Astrocyte of the hippocampus (primary cell): ENCODE results near the gene ZKSCAN7.
A peak's percentile ranks its signal among the peaks of the same experiment; 100 is the strongest.
"Not testable (repeated sequence)": the region's sequence is repeated elsewhere in the genome, so short reads cannot be mapped to it uniquely, and the experiment has no call there.

Experiments
- DNase-seq: peaks from one replicate; pipeline ENCODE4 v3.0.0; 2011; ENCODE audit warnings: low read depth, low spot score

Gene ZKSCAN7

DNA sequence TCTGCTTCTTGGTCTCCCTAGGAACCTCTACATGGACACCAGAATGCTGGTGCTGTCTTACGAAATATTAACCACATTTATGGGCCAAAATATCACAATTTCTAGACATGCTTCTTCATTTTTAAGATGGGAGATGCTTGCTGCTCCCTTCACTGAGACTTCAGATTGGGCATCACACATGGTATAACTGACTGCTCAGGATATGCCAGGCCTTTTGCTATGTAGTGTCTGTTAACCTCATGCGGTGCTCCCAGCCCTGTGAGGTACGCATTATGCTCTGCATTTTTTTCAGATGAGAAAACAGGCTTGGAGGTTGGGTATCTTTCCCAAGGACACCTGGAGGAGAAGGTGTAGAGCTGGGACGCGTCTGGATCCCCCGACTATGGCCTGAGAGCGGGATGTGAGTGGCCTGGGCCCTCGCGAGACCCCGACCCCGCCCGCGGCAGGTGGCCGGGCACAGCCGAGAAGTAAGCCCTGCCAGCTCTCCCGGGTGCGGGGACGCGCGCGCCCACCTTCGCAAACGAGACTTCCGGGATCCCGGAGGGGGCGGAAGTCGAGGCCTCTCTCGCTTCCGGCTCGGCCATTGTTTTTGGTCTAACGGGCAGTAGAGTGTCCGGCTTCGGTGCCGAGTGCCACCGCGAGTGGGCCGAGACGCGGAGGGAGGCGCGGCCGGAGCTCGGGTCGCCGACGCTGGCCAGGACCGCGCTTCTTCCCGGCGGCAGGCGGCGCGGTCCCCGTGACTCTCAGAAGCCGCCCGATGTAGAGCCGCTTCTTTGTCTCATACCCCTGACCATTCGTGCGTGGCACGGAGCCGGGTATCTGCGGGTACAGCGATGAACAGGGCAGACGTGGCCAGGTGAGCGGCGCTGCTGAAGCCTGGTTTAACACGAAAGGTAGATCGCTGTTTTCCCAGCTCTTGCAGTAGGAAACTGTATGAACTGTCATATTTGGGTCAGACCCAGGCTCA, at the start of gene ZKSCAN7:
TSS of gene ZKSCAN7 (plus strand) at position 568 of the 967 bp plus-strand sequence. CDS start 1,855 bp downstream, outside the sequence.
- DNase-seq = peak; percentile 83

DNA sequence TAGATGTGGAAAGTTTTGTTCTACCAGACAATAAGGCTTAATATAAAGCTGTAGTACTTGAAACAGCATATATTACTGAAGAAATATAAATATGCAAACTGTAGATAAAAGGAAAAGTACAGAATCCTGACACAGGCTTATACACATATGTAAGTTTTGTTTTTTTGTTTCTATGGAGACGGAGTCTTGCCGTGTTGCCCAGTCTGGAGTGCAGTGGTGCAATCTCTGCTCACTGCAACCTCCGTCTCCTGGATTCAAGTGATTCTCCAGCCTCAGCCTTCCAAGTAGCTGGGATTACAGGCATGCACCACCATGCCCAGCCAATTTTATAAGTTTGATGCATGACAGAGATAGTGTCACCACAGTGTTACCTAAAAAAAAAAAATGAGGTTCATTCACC, 48.4 kb upstream of the ZKSCAN7 start:
- DNase-seq = no peak

DNA sequence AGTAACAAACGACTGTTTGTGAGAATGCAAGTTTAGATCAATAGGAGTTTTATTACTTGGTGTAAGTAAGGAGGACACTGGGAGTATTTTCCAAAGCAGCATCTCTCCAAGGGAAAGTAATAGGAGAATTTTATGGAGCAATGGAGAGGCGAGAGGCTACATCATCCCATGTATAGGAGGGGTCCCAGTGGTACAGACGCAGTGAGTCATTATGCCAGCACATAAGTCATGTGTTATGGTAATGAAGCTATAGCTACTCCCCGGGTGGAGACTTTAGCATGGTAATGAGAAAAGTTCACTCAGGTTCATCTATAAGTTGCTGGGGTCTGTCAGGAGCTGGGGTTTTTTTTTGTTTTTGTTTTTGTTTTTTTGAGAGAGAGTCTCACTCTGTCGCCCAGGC, 48.0 kb upstream of the ZKSCAN7 start:
- DNase-seq = no peak

DNA sequence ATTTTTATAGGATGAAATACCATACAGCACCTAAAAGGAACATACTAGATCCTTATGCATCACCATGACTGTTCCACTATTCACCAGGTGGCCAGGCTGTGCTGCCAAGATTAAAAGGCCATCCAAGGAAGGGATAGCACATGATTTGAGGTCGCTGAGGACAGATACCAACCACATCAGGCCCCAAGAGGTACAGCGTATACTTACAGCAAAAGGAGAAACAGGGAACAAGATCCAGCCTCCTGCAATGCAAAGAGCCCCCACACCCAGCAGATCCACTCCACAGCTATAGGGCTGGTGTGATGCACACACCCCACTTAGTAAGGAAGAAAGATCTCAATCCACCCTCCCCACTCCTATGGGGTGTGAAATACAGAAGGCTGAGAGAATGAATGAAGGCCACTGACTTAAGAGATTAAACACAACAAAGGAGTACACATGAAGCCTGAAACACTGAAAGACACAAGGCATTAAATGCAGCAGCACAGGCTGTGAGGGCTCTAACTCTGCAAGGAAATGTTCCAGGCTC, 45.5 kb upstream of the ZKSCAN7 start:
- DNase-seq = no peak

GRCh38 chr3:44510000-44510368, 45.0 kb upstream of the ZKSCAN7 start:
- DNase-seq = no peak

DNA sequence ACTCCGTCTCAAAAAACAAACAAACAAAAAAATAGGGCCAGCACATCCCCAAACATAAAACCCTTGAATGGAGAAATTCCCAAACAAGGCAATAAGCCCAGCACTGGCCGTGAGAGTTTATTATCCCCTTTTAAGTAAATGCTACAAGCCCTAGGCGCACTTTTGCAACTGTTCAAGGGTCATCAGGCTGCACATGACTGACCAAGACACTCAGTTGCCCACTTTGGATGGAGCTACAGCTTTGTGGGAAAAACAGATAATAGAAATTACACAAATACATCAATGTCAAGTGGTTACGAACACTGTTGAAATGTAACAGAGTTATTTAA, 43.8 kb upstream of the ZKSCAN7 start:
- peak; percentile 12 for DNase-seq

DNA sequence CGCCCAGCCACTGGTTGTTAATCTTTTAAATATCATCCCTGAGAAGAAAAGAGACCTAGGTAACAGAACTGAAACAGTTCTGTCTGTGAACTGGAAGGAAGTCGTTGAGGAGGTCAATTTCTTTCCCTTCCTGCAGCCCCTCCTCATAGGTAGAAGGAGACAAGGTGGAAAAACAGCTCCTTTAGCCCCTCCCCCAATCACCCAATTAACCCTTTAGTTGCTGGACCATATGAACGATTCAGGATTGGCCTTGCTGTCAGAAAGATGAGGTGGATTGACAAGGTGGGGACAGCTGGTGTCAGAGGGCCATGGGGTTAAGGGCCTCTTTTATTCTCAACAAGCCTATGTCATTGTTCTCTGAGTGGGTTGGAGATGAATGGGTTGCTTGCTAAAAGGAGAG, 41.5 kb upstream of the ZKSCAN7 start:
- DNase-seq = no peak

DNA sequence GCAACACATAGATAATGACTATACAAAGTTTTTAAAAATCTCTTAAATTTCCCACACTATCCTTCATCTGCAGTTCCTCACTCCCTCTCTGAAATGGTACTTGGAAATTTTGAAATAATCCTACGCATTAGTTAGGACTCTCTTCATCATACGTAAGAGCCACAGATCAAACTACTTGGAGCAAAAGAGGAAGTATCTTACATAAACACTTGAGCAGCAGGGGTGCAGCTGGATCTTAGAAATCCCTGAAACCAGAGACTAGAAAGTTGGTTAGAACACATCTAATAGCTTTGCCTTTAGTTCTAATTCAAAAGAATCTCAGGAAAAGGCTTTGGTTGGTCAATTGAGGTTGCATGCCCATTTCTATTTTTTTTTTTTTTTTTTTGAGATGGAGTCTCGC, 38.8 kb upstream of the ZKSCAN7 start:
- no peak for DNase-seq

GRCh38 chr3:44518782-44519156, 36.2 kb upstream of the ZKSCAN7 start:
- DNase-seq = no peak

DNA sequence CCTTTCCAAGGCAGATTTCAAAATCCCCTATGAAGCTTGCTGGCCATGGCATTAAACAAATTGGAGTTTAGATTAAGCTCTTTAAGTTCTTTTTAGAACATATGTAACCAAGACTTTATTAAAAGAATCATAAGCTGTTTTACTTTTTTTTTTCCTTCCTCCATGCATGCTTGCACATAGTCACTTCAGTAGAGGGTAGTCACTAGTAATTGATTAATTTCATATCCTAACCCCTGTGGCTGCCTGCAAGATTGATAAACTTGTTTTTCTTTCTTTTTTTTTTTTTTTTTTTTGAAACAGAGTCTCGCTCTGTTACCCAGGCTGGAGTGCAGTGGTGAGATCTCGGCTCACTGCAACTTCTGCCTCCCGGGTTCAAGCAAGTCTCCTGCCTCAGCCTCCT, 33.3 kb upstream of the ZKSCAN7 start:
- no peak for DNase-seq

- no peak for DNase-seq
Observed at GRCh38 chr3:44522494-44522933, 32.5 kb upstream of the ZKSCAN7 start.

- no peak for DNase-seq
Observed at GRCh38 chr3:44525060-44525459, 29.9 kb upstream of the ZKSCAN7 start.

GRCh38 chr3:44529927-44530326, 25.1 kb upstream of the ZKSCAN7 start:
- DNase-seq = no peak

GRCh38 chr3:44530911-44531310, 24.1 kb upstream of the ZKSCAN7 start:
- DNase-seq = no peak

GRCh38 chr3:44534659-44535058, 20.3 kb upstream of the ZKSCAN7 start:
- peak; percentile 28 for DNase-seq

DNA sequence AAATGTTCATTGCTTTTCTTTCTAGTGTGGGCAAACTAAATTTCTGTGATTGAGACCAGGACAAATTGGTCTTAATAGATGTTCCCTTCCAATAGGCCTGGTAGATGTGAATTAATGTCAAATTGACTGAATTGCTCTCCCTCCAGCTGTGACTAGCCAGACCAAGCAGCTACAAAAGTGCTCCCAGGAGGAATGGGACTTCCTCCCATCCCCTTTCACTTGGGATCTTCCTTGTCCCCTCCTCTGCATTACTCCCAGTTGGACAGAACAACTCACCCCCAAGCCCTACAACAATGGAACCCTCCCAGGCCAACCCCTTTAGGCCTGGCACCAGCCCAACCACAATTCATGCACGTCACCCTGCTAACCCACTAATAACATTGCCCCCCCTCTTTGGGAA, 19.6 kb upstream of the ZKSCAN7 start:
- DNase-seq = no peak

- DNase-seq = not testable (repeated sequence)
Observed at GRCh38 chr3:44544811-44545210, 10.2 kb upstream of the ZKSCAN7 start.

DNA sequence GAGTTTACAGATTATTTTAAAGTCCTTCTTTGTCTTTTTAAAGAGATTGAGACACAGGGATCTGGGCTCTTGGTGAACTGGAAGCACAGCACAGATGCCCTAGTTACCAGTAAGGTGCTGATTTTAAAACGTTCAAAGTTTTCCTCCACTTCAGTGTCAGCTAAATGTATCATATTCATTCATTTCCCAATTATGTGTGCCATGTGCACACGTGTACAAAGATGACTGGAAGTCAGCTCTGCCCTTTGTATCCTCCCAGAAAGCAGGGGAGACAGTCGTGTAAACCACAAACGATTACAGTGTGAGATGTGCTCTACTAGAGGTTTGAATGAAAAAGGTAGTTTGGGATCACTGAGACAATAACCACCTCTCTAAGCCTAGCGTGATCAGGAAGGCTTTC, 730 bp downstream of the ZKSCAN7 start:
- peak; percentile 30 for DNase-seq

- DNase-seq = no peak
Observed at GRCh38 chr3:44557074-44557473, 2.1 kb downstream of the ZKSCAN7 start.

- DNase-seq = no peak
Observed at GRCh38 chr3:44561076-44561475, 6.1 kb downstream of the ZKSCAN7 start.

DNA sequence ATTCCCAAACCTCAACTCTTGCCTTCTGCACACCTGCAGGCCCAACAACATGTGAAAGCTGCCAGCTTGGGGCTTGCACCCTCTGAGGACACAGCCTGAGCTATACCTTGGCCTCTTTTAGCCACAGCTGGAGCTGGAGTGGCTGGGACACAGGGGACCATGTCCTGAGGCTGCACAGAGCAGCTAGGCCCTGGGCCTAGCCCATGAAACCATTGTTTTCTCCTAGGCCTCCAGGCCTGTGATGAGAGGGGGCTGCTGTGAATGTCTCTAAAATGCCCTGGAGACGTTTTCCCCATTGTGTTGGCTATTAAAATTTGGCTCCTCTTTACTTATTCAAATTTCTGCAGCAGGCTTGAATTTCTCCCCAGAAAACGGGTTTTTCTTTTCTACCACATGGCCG, 7.2 kb downstream of the ZKSCAN7 start:
- no peak for DNase-seq

DNA sequence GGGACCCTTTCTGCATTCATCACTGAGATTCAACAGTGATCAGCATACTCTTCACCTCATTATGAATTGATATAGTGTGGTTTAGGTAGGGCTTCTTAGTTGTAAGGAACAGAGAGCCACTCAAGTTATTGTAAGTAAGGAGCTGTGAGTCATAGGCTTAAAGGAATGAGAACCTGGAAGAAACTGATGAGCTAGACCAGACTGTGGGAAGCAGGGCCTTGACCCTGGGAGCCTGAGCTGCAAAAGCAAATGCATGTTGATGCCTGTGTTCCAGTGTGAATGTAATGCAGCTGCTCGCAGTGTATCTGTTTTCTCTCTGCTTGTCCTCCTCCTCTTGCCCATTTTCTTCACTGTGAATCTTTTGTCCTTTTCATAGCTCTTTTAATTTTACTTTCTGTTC, 13.6 kb downstream of the ZKSCAN7 start:
- peak; percentile 36 for DNase-seq

- no peak for DNase-seq
Observed at GRCh38 chr3:44571024-44571423, 16.0 kb downstream of the ZKSCAN7 start.
